ENCODE results near the gene HIVEP1. TPM values are rescaled to one million over a fixed set of nuclear protein-coding genes. Genes with fewer than 3 reads are reported as not detected.

HIVEP1 gene
- total RNA-seq, 1 donor from 2014 or later: 48.9 TPM

DNA sequence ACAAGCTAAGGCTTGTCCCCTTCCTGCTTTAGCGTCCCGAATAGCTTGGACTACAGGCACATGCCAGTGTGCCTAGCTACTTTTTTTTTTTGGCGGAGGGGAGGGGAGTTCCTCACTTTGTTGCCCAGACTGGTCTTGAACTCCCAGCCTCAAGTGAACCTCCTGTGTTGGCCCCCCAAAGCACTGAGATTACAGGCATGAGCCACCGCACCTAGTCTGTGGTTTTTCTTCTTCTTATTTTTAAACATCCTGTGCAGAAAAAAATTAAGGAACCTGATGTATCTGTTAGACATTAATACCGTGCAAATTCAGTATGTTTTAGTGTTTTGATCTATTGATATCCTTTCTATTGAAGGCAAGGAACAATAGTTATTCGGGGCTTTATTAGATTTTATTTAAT, 25.7 kb downstream of the HIVEP1 start:
- Mint-ChIP-seq H3K36me3 (ENCODE audit: low read depth, unreplicated experiment) (peaks cover 4% of the 10 kb centered on the region), H3K27me3 (ENCODE audit: low read depth, unreplicated experiment) (no peaks in the 10 kb centered on the region), H3K9me3 (ENCODE audit: unreplicated experiment) (no peaks in the 10 kb centered on the region), H3K4me3 (ENCODE audit: unreplicated experiment) (no peak overlapping the region), H3K27ac (ENCODE audit: unreplicated experiment) (no peak overlapping the region), H3K4me1 (ENCODE audit: low read depth, unreplicated experiment) (peaks cover 26% of the 10 kb centered on the region)
- Histone ChIP-seq H4K20me1 (ENCODE audit: insufficient read depth, low read length) (peaks cover 61% of the 10 kb centered on the region), H3K9me3 (ENCODE audit: insufficient read depth, low read depth, low read length) (no peaks in the 10 kb centered on the region), H3K27ac (ENCODE audit: low read depth, low read length) (no peak overlapping the region), H3K4me2 (ENCODE audit: low read length) (no peak overlapping the region), H3K36me3 (ENCODE audit: insufficient read depth, low read length) (no peaks in the 10 kb centered on the region), H3K79me2 (ENCODE audit: insufficient read depth, low read length) (peaks cover 85% of the 10 kb centered on the region), H3K27me3 (ENCODE audit: insufficient read depth, low read length) (no peaks in the 10 kb centered on the region), H3K4me1 (ENCODE audit: insufficient read depth, low read length) (peaks cover 7% of the 10 kb centered on the region), H3K9ac (ENCODE audit: low read length) (no peak overlapping the region), H2AFZ (ENCODE audit: low read depth, low read length) (no peak overlapping the region), H3K4me3 (ENCODE audit: insufficient read depth, low read depth, low read length) (no peak overlapping the region)
- DNase-seq (ENCODE audit: low read depth) (no peak), FAIRE-seq (no peak)
- TF ChIP-seq, protein P1, sequence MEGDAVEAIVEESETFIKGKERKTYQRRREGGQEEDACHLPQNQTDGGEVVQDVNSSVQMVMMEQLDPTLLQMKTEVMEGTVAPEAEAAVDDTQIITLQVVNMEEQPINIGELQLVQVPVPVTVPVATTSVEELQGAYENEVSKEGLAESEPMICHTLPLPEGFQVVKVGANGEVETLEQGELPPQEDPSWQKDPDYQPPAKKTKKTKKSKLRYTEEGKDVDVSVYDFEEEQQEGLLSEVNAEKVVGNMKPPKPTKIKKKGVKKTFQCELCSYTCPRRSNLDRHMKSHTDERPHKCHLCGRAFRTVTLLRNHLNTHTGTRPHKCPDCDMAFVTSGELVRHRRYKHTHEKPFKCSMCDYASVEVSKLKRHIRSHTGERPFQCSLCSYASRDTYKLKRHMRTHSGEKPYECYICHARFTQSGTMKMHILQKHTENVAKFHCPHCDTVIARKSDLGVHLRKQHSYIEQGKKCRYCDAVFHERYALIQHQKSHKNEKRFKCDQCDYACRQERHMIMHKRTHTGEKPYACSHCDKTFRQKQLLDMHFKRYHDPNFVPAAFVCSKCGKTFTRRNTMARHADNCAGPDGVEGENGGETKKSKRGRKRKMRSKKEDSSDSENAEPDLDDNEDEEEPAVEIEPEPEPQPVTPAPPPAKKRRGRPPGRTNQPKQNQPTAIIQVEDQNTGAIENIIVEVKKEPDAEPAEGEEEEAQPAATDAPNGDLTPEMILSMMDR (IDR thresholded peaks at IDR 0.05; ENCODE audit: insufficient read depth, low read depth, low read length): no peak
- TF ChIP-seq EZH2 (IDR thresholded peaks at IDR 0.05; ENCODE audit: insufficient read depth, low read length): no peak

DNA sequence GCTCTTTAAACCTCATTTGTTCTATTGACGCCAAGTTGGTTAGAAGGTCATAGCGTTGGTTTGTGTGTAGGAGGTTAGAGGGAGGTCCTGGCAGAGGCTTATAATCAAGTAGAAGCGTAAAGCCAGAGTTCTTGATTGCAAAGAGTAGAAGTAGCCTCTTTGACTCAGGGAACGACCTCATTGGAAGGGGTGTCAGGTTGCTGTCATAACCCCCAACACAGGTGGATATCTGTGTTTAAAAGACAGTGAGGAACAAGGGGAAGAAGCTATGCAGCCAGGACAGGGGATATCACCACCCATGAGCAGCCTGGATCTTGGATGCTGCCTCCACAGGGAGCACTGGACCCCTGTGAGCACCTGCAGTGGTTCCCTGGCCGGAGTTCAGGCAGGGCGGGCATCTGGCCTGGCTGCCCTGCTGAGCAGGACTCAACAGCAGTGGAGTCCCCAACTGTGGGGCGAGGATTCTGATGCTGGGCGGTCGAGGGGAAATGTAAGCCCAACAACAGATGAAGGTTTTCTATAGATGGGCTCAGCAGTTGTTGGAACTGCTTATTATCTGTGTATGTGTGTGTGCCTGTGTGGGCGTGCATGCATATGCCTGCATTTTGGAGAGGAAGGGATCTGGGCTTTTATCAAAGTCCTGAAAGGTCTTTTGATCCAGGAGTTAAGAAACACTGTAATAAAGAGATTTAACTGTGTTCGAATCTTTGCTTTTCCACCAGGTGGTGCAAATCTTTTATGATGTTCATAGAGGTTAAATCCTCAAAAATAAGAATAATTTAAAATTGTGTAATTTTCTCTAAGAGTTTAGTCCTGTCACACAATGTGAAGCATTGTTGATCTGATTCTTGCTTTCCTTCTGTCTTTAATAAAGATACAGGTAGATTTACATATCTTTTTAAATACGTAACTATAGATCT, 27.7 kb downstream of the HIVEP1 start:
- H3K9me3 Mint-ChIP-seq (ENCODE audit: unreplicated experiment): no peaks in the 10 kb centered on the region
- no peak overlapping the region for H3K27ac Mint-ChIP-seq (ENCODE audit: unreplicated experiment)
- Histone ChIP-seq H4K20me1 (ENCODE audit: insufficient read depth, low read length) (peaks cover 56% of the 10 kb centered on the region), H3K36me3 (ENCODE audit: insufficient read depth, low read length) (no peaks in the 10 kb centered on the region), H3K4me1 (ENCODE audit: insufficient read depth, low read length) (peaks cover 3% of the 10 kb centered on the region), H3K9ac (ENCODE audit: low read length) (no peak overlapping the region), H3K4me3 (ENCODE audit: insufficient read depth, low read depth, low read length) (no peak overlapping the region), H3K27ac (ENCODE audit: low read depth, low read length) (no peak overlapping the region), H3K9me3 (ENCODE audit: insufficient read depth, low read depth, low read length) (no peaks in the 10 kb centered on the region), H2AFZ (ENCODE audit: low read depth, low read length) (no peak overlapping the region), H3K79me2 (ENCODE audit: insufficient read depth, low read length) (peaks cover 81% of the 10 kb centered on the region), H3K27me3 (ENCODE audit: insufficient read depth, low read length) (no peaks in the 10 kb centered on the region), H3K4me2 (ENCODE audit: low read length) (no peak overlapping the region)
- peaks cover 15% of the 10 kb centered on the region for H3K4me1 Mint-ChIP-seq (ENCODE audit: low read depth, unreplicated experiment)
- no peak for FAIRE-seq
- TF ChIP-seq EZH2 (IDR thresholded peaks at IDR 0.05; ENCODE audit: insufficient read depth, low read length): no peak
- TF ChIP-seq, protein P1 (IDR thresholded peaks at IDR 0.05; ENCODE audit: insufficient read depth, low read depth, low read length): peak; percentile 13
- no peak for DNase-seq (ENCODE audit: low read depth)
- H3K27me3 Mint-ChIP-seq (ENCODE audit: low read depth, unreplicated experiment): no peaks in the 10 kb centered on the region
- no peak overlapping the region for H3K4me3 Mint-ChIP-seq (ENCODE audit: unreplicated experiment)
- peaks cover 1% of the 10 kb centered on the region for H3K36me3 Mint-ChIP-seq (ENCODE audit: low read depth, unreplicated experiment)

DNA sequence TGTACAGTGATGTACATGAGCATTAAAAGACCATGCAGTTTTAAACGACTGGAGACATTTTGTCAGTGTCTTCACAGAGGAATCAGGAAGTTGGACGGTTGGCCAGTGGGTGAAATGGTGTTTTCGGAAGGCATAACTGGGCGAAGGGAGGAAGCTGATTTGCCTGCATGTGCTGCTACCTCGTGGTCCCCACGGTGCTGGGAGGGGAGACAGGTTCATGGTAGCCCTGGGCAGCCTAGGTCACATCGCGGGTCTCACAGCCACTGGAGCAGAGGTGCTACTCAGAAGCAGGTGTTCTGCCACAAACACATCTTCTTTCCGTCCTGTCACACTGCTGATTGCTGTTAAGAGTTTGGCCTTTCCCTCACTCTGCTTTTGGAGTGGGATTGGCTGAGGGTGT, 35.2 kb downstream of the HIVEP1 start:
- peaks cover 79% of the 10 kb centered on the region for H3K79me2 ChIP-seq (ENCODE audit: insufficient read depth, low read length)
- no peak overlapping the region for H3K4me3 ChIP-seq (ENCODE audit: insufficient read depth, low read depth, low read length)
- Mint-ChIP-seq H3K27ac (ENCODE audit: unreplicated experiment) (no peak overlapping the region), H3K36me3 (ENCODE audit: low read depth, unreplicated experiment) (peaks cover 9% of the 10 kb centered on the region), H3K4me3 (ENCODE audit: unreplicated experiment) (no peak overlapping the region), H3K9me3 (ENCODE audit: unreplicated experiment) (no peaks in the 10 kb centered on the region), H3K4me1 (ENCODE audit: low read depth, unreplicated experiment) (peaks cover 14% of the 10 kb centered on the region), H3K27me3 (ENCODE audit: low read depth, unreplicated experiment) (no peaks in the 10 kb centered on the region)
- TF ChIP-seq, protein P1 (IDR thresholded peaks at IDR 0.05; ENCODE audit: insufficient read depth, low read depth, low read length): no peak
- TF ChIP-seq EZH2 (IDR thresholded peaks at IDR 0.05; ENCODE audit: insufficient read depth, low read length): no peak
- DNase-seq (ENCODE audit: low read depth): no peak
- FAIRE-seq: no peak
- no peak overlapping the region for H3K27ac ChIP-seq (ENCODE audit: low read depth, low read length)
- peaks cover 4% of the 10 kb centered on the region for H3K4me1 ChIP-seq (ENCODE audit: insufficient read depth, low read length)
- no peaks in the 10 kb centered on the region for H3K9me3 ChIP-seq (ENCODE audit: insufficient read depth, low read depth, low read length)
- no peak overlapping the region for H3K9ac ChIP-seq (ENCODE audit: low read length)
- H3K4me2 ChIP-seq (ENCODE audit: low read length): no peak overlapping the region
- no peaks in the 10 kb centered on the region for H3K27me3 ChIP-seq (ENCODE audit: insufficient read depth, low read length)
- no peak overlapping the region for H2AFZ ChIP-seq (ENCODE audit: low read depth, low read length)
- H4K20me1 ChIP-seq (ENCODE audit: insufficient read depth, low read length): peaks cover 39% of the 10 kb centered on the region
- H3K36me3 ChIP-seq (ENCODE audit: insufficient read depth, low read length): no peaks in the 10 kb centered on the region
